Fibroblast of villous mesenchyme (primary cell): Measurements from ENCODE around the gene CD8B2. TPM values are rescaled to one million over a fixed set of nuclear protein-coding genes. Genes with fewer than 3 reads are reported as not detected.
"Not testable (repeated sequence)": the region's sequence is repeated elsewhere in the genome, so short reads cannot be mapped to it uniquely, and the experiment has no call there.

Source experiments
- DNase-seq: peaks from one replicate; pipeline ENCODE4 v3.0.0-alpha.2; 2010; ENCODE audit warnings: low read depth
- H3K4me3 ChIP-seq: 2 replicates; pipeline ENCODE4 v1.5.1; 2011; ENCODE audit warnings: low read depth, mild to moderate bottlenecking, low read length
- total RNA-seq: library from RNA; depleted of rRNA; stranded (reverse); fragments of >200 nt; gene quantifications from 2 replicates; pipeline ENCODE4 v1.2.3, GENCODE V29; 2012
- TF ChIP-seq, protein P1 (sequence below): IDR thresholded peaks from 2 replicates; pipeline ENCODE4 v1.5.1; 2012; ENCODE audit warnings: low read depth, mild to moderate bottlenecking, low read length; ENCODE audit not compliant: insufficient read depth

The CD8B2 gene
- total RNA-seq, 1 donor = not detected

DNA sequence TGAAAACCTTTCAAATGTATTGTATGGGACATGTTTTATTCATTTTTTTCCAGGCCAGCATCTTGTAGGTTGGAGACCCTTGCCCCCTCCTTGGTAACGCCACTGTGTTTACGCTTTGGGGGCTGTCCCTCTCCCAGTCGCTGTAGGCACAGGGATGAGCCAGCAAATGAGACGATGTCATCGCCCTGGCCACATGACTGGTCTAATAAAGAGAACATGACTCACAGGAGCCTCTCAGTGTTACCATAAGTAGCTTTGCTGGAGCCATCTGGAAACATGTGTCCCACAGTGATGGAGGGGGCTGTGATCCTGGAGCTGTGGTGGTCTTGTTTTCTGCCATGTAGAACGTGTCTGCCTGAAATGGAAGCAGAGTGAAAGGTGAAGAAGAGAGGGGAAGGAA is 78.9 kb downstream of the CD8B2 start:
- H3K4me3 ChIP-seq = no peak overlapping the region
- TF ChIP-seq, protein P1, sequence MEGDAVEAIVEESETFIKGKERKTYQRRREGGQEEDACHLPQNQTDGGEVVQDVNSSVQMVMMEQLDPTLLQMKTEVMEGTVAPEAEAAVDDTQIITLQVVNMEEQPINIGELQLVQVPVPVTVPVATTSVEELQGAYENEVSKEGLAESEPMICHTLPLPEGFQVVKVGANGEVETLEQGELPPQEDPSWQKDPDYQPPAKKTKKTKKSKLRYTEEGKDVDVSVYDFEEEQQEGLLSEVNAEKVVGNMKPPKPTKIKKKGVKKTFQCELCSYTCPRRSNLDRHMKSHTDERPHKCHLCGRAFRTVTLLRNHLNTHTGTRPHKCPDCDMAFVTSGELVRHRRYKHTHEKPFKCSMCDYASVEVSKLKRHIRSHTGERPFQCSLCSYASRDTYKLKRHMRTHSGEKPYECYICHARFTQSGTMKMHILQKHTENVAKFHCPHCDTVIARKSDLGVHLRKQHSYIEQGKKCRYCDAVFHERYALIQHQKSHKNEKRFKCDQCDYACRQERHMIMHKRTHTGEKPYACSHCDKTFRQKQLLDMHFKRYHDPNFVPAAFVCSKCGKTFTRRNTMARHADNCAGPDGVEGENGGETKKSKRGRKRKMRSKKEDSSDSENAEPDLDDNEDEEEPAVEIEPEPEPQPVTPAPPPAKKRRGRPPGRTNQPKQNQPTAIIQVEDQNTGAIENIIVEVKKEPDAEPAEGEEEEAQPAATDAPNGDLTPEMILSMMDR = no peak
- DNase-seq = peak; percentile 45

DNA sequence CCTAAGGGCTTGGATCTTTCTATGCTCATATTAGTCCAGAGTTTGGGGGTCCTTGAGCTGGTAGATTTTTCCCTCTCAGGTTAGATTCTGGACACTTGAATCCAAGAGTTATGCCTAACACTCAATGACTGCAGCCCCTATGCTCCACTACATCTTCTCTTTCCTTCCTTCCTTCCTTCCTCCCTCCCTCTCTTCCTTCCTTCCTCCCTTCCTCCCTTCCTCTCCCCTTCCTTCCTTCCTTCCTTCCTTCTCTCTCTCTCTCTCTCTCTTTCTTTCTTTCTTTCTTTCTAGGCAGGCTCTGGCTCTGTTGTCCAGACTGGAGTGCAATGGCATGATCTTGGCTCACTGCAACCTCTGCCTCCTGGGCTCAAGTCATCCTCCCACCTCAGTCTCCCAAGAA is 79.3 kb downstream of the CD8B2 start:
- not testable (repeated sequence) for H3K4me3 ChIP-seq, DNase-seq

DNA sequence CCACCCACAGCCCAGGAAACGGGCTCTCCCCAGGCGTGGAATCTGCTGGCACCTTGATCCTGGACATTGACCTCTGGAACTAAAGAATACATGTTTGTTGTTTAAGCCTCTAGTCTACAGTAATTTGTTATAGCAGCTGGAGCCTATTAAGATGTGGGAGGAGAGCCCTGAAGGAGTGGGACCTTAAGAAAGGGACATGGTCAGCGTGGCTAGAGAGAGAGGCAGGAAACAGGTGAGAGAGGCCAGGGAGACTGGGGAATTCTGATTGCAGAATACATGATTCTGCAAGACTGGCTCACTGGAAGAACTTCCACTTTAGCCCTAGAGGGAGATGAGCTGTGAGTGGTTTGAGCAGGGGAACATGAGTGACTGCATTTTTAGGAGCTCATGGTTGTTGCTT is 83.2 kb downstream of the CD8B2 start:
- H3K4me3 ChIP-seq = no peak overlapping the region
- DNase-seq = no peak
- TF ChIP-seq, protein P1 = no peak

Other genes with a start within 250 kb of the CD8B2 start
- gene RGPD3, start 19.0 kb upstream of the CD8B2 start, total RNA-seq = 0.32 and 0.43 TPM in 2 replicates